SIG-M5 (cell line): ENCODE data around the gene DLG2.

Source experiments
- DNase-seq: peaks from one replicate; lab custom pipeline; 2025; lab: John Stamatoyannopoulos, UW

Gene DLG2

DNA sequence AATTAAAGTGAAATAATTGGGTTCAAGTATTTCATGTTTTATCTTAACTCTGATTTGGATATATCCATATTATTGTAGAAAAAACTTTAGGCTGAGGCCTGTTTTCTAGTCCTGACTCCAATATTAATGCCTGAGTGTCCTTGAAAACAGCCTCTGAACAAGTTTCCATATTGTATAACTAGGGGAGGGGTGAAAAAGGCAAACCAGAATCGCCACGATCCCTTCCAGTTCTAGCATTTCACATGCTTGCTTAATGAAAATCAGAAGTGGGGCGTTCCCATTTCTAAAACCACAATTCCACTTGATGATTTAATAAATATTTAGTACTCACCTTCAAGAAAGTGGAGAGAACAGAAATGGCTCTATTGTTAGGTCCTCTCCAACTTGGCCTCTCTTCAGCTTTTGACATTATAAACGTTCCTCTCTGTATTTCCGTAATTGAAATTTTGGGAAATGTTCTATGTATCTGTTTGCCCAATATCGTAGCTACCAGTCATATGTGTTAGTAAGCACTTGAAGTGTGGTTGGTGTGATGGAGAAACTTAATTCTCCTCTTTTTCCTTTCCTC is 1779.6 kb downstream of the DLG2 start:
- no peak for DNase-seq

DNA sequence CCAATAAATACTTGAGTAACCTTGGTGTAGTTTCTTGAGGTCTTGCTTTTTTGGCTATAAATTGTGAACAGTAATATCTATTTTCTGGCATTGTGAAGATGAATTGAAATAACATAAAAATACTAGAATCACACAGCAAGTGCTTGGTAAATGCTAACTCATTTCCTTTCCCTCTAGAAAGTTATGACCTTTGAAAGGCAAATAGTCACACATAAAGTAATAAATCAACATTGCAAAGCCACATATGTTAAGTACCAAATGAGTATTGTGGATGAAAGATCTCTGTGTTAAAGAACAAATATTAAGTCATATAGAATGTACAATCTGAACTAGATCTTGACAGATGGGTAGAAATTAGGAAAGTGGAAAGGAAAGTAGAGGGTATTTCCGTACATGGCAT is 1781.3 kb downstream of the DLG2 start:
- no peak for DNase-seq

DNA sequence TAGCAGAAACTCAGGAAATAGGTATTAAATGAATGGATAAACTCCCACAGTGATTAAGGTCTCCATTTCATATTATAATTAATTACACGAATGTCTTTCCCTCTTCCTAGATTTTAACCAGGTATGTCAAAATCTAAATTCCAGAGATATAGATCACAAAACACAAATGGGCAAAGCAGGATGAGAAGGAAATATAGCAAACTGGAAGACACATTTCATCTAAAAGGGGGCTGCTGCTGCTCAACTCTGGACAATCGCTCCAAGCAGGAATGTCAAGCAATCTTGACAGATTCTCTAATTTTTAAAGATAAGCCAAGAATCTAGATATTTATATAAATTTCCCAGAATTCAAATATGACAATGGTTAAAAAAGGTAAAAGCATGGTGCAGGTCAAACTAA is 1786.8 kb downstream of the DLG2 start:
- no peak for DNase-seq

DNA sequence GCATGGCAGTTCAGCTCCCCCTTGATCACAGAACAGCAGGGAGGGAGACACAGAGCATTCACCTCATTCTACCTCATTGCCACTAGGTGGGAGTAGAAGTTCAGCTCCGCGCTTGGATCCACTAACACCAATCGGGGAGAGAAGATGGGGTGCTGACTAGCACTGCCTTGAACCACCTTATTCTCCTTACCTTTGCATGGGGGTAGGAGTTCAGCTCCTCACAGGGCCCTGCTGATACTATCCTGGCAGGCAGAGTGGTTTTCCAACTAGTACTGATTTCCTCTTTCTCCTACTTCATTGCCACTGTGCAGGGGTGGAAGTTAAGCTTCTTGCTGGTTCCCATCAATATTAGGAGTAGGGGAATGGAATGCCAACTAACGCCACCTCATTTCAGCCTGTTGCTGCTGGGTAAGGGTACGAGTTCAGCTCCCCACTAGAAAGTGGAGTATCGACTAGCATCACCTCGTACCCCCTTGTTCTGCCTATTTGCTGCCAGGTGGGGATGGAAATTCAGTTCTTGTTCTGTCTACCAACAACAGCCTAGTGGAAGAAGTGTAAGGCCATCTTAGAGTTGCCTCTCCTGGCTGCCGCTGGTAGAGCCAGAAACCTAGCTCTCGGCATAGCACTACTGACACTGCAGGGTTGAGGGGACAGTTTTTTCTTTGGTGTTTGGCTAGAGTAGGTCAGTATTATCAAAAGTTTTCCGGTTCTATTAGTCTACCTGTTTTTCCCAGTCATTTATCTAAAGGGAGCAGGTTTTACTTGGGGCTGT is 1790.1 kb downstream of the DLG2 start:
- DNase-seq: no peak

DNA sequence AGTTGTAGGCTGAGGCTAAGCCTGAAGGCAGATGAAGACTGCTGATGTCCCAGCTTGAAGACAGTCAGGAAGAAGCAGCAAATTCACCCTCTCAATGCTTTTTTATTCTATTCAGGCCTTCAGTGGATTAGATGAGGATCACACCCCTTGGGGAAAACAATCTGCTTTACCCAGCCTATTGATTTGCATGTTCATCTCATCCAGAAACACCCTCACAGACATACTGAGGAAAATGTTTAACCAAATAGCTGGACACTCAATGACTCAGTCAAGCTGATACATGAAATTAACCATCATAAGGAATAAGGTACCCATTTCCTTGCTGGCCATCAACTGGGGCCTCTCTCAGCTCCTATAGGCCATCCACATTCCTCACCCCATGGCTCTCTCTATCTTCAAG is 1791.1 kb downstream of the DLG2 start:
- no peak for DNase-seq

DNA sequence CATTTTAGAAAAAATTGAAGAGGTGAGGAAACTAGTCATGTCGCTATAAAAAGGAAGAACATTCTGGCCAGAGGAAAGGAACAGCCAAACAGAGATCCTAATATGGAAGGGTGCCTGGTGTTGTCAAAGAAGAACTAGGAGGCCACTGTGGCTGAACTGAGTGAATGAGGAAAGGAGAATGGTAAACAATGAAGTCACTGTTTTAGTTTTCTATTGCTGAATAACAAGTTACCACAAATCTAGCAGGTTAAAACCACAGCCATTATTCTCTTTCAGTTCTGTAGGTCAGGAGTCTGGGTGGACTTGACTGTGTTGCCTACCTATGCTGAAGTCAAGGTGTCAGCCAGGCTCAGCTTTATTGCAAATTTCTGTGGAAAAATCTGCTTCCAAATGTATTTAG is 1791.7 kb downstream of the DLG2 start:
- DNase-seq: no peak

DNA sequence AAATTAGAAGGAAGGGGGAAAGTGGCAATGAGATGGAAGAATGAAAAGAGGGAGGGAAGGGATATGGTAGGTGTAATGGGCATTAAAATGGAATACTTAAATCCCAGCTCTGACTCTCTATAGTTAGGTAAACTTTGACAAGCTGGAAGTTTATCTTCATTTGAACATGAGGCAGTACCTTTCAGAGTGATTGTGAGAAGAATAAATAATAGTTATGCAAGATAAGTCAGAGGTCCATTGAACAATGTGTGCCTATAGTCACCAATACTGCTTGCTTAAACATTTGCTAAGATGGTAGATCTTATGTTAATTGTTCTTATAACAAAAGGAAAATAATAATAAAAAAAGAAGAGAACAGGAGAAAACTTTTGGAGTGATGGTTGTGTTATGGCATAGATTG is 1795.2 kb downstream of the DLG2 start:
- DNase-seq: no peak

DNA sequence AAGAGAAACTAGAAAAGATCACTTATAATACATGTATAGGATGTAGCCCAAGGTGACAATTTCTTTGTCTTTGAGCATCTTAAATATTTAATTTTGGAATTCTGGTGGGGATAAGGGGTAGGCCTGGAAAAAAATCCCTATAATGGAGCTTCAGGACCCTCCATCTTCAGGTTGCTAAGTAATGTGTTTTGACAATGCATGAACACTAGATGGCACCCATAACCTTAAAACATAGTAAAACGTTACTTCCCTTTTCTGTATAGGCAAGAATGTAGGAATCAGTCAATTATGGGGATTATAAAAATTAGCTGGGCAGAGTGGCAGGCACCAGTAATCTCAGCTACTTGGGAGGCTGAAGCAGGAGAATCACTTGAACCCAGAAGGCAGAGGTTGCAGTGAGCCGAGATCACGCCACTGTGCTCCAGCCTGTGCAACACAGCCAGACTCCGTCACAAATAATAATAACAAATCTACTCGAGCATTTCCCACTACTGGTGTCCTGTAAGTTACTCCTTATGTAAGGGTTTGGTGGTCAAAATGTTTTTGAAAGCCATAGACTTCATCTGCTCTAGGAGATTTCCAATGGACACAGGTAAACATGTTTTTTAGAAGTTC is 1799.1 kb downstream of the DLG2 start:
- peak; percentile 3 for DNase-seq

DNA sequence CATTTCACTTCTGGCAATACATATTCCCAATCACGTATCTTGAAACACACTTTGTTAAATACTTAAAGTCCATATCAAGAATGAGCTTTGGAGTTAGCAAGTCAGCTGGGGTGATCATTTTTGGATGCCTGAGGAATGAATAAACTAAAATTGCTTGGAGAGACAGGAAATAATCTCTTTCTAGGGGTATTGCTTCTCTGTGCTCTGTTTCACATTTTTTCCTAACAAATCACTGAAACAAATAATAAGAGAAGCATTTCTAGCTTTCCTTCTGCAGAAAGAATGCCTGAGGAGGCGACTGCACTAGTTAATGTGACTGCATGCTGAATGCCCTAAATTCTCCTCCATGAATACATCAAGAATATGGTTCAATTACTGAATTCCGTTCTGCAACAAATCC is 1799.6 kb downstream of the DLG2 start:
- DNase-seq: no peak

DNA sequence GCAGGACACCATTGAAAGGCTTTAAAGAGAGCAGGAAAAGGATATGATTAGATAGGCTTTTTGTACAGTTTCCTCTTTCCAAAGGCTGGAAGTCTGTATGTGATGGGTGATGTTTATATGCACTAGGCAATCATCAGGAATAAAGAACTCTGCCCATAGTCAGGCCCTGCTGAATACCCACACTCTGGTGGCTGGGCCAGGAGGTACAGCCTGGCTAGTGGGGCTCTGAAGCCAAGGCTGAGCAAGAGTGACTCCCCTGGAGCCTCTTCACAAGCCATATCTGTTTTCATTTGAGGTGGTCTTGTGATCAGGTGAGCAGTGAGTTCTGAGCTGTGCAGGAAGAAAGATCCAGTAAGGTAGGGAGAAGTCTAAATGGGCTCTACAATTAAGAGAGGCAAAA is 1801.1 kb downstream of the DLG2 start:
- DNase-seq: no peak

DNA sequence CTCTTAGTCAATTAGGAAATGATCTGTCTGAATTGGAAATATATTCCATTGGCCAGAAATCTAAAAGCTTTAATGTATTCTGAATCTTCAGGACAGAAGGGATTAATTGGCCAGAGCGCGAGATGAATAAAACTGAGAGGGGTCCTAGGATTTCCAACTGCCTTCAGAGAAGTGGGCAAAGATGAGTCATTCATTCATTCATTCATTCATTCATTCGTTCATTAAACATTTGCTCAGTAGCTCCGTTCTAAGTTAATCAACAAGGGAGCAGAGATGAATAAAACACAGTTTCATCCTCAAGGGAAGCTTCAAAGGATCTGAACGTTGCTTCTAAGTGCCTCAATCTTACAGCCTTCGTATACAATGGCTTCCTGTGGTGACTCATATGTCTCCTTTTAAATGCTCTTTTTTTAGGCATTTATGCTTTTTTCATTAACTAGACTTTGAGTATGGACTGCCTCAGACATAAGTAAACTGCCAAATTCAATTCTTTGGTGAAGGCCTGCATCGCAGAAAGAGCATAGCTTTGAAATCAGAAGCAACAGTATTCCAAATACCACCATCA is 1803.6 kb downstream of the DLG2 start:
- no peak for DNase-seq

DNA sequence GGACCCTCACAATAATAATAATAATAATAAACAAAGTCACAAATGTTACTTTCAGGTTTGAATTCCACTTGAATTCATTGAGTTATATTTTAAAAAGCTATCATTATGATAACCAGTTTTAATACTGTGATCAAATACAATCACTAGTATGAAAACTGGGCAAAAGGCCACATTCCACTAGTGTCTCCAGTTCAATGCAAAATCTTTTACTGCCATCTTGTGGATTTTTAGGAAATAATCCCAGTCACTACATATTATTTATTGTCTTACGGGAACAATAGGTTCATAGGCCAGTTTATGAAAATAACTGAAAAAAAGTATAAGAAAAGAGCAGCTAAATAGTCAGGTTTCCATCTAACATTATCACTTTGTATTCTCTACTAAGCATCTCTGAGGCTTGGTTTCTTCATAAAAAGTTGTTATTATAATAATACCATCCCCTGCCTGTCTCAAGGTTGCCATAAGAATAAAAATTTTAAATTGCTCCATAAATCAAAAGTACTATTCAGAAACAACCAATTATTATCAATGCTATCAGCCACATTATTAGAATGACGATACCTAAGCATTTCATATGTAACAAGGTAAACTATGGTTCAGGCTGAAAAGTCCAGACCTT is 1807.1 kb downstream of the DLG2 start:
- no peak for DNase-seq

DNA sequence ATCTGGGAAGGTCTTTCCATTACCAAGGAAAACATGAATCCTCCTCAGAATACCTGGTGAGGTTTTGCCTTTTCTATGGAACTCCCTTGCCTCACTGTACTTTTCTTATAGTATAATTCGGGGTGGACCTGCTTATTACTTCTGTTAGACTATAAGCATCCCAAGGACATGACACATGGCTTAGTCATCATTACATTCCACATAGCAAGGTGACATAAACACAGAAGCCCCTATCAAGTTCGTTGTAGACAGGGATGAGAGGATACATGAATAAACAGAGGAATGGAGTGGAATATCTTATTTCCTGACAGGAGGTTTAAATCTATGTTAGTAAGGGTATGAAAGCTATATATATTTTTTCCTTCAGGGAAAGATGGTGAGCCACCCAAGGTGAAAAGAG is 1808.8 kb downstream of the DLG2 start:
- DNase-seq: no peak

DNA sequence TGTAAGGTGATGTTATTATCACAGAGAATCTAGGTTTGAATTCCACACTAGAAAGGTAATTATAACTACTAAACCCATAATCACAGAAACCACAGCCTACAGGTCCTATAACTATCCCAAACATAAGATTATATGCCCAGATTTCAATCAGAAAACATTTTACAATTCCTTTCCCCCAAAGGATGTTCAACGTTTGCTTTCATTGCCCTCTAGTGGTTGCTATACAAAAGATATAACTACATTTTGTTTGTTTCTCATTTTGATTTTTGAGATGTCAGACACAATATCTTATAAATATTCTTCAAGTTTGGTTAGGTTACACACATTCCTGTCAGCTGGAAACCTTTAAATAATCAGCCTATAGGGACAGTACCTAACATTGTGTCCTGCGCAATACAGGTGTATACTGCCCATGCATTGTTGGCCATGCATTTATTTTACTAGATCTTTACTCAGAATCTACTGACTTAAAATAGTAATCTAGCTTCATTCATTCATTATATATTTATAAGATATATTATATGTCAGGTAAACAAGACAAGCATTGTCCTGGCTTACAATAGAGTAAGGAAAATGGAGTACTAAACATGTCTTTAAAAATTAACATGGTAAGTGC is 1810.5 kb downstream of the DLG2 start:
- no peak for DNase-seq

DNA sequence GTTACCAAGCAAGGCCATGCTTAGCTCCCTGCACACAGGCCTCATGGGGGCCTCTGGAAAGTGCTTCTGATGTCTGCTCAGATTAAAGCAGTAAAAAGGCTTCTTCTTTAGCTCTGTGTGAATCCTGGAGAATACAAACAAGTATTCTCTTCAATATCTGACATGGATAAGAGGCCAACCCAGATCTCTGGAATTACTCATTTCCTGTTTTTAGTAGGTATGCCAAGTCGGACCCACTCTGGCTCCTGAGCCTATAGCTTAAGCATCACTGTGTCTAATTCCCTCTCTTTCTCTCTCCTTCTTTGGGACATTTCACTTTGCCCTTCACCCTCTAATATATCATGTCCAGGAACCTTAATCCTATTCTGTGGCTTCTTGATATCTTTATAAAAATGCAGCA is 1811.4 kb downstream of the DLG2 start:
- DNase-seq: no peak

DNA sequence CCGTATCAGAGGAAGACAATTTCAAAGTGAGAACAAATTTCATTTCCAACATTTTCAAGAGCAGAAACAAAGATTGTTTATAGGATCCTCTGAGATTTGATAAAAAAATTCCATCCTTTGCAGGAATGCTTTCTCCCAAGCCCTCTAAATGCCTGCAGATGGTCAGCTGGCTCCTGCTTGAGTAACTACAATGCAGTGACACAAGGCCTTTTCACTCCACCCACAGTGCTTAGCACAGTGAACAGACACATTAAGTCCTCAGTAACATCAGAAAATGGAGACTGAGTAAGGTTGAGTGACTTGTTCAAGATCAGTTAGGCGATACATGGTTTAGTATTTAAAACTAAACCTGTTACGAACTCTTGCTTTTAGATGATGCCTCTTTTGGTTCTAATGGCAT is 1813.8 kb downstream of the DLG2 start:
- DNase-seq: no peak

DNA sequence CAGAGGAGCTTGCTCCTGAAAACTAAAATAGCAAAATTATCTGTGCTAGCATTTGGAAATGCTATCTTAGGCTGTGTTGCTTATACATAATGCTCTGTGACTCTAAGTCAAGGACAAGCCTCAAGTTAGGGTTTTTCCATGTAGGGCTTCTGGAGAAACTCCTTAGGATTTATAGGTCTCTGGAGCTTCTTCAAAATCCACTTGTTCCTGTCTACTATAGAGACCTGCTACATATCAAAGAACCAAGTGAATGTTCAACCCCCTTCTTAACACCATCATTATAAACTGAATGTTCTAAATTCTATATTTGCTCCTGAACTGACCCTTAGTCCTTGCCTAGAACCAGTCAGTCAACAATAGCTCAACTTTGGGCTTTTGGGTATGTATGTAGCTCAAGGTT is 1817.9 kb downstream of the DLG2 start:
- DNase-seq: no peak

DNA sequence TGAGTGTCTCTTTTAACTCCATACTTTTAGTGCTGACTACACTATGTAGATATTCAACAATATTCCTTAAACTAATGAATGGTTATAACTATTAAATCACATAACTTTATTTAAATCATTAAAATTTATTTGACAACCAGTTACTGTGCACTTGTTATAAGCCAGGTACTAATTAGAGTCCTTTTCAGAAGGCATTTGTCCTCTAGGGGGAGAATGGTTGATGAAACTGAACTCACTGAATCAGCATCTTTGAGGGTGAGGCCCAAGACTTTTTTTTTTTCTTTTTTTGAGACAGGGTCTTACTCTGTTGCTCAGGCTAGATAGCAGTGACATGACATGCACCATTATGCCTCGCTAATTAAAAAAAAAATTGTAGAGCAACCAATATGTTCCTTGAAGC is 1825.3 kb downstream of the DLG2 start:
- DNase-seq: no peak

DNA sequence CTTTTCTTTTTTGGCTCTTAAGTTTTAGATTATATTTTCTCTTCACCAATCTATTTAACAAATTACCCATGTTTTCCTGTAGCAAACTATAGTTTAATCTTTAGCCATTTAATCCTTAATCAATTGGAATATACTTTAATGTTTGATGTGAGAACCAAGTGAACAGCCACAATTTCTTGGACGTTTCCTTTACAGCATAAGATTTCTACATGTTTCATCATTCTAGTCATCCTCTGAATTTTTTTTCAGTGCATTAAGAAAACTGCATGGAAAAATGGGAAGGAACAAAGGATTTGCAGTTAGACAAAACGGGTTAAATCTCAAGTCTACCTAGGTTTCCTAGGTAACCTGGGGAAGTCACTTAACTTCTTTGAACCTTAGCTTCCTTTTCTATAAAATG is 1833.8 kb downstream of the DLG2 start:
- DNase-seq: no peak

DNA sequence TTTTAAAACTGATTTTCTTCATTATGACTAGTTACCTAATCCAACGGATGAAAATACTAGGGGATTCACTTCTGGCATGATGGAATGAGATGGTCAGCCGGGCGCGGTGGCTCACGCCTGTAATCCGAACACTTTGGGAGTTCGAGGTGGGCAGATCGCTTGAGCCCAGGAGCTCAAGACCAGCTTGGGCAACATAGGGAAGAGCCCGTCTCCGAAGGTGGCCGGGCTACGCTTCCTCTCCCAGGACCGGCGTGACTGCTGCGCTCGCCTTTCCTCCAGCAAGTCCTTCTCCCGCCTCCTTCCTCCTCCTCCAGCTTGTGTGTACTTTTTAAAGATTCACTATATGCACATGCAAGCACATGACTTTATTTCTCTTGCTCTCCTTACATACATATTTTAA is 1835.6 kb downstream of the DLG2 start:
- no peak for DNase-seq

DNA sequence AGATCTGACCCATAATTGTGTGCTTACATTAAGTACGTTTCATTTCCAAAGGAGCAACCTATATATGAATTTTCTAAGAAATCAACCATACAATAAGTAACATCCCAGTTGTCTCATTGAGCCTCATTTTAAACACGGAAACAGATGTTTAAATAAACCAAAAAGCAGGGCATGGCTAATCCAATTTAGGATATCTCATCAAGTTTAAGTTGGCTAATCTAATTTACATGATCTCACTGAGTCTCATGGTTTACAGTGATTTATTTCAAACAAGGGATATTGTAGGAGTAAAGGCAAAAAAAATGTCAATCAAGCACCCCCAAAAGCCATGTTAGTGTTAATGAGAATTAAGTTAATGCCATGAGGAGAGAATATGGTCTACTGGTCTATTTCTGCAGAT is 1841.2 kb downstream of the DLG2 start:
- DNase-seq: no peak

DNA sequence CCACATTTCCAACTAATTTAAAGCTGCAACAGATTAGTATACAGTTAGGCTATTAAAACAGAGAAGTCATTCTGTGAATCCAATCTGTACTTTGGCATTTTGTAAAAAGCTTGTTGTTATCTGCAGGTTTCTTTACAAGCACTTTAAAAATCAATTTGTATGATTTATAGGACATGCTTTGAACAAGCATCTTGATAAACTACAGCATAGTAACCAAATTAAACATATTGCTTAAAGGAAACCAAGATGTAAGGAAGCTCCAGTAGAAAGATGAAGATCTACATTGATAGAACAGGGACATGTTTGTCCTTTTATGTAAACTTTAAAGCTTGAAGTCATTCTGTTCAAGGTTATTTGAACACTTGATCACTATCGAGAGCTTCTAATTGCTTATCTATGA is 1842.7 kb downstream of the DLG2 start:
- no peak for DNase-seq

DNA sequence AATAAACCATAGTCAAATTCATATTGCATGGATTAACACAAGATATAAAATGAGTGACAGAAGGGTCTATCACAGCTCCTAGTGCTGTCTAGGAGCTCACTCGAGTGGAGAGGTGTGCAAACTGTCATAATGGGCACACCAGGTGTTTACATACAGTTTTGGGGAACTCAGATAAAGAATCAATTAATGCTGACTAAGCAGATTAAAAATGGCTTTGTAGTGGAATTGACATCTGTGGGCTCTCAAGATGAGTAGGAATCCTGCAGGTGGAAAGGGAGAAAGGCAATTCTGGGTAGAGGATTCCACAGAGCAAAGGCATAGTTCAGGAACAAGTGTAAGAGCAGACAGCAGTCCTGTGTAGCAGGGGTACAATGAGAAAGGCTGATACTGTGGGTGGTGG is 1844.8 kb downstream of the DLG2 start:
- DNase-seq: no peak
